ENCODE measurements around the gene CAPSL.

- TF ChIP-seq EZH2phosphoT487 (IDR thresholded peaks at IDR 0.05; ENCODE audit: insufficient read depth, low read depth) (no peak), EZH2 (IDR thresholded peaks at IDR 0.05; ENCODE audit: insufficient read depth, poor library complexity, severe bottlenecking) (no peak)
Observed at GRCh38 chr5:35886381-35886780, 52.0 kb downstream of the CAPSL start.
